Esophagus muscularis mucosa (tissue), 4 donors: ENCODE measurements around the gene VWA1. TPM values are rescaled to one million over a fixed set of nuclear protein-coding genes. Genes with fewer than 3 reads are reported as not detected.
"Not testable (repeated sequence)": the region's sequence is repeated elsewhere in the genome, so short reads cannot be mapped to it uniquely, and the experiment has no call there.

ENCODE experiments used
- DNase-seq: peaks from one replicate; pipeline ENCODE4 v3.0.0-alpha.2; 2017; ENCODE audit errors: extremely low spot score
- H3K27ac ChIP-seq, 4 donors: fragments of 200-600 bp; sonication (generic); replicated peaks in 1 of 4; 1 replicate in 3 of 4; 2 replicates in 1 of 4; pipeline ENCODE4 v1.5.1; 2016 to 2019; ENCODE audit warnings: mild to moderate bottlenecking in 1 of 4
- H3K27me3 ChIP-seq, 4 donors: fragments of 200-600 bp; sonication (generic); one replicate each; pipeline versions ENCODE4 v1.5.1 to v1.6.0; 2016 to 2019
- H3K36me3 ChIP-seq, 4 donors: fragments of 200-600 bp; sonication (generic); one replicate each; pipeline ENCODE4 v1.5.1; 2016 to 2019
- H3K4me1 ChIP-seq, 4 donors: fragments of 200-600 bp; sonication (generic); one replicate each; pipeline ENCODE4 v1.5.1; 2016 to 2019
- H3K4me3 ChIP-seq, 4 donors: fragments of 200-600 bp; sonication (generic); 1 replicate in 2 of 4; 2 replicates in 2 of 4; pipeline ENCODE4 v1.5.1; 2016 to 2019; ENCODE audit warnings: mild to moderate bottlenecking in 4 of 4, moderate library complexity in 1 of 4
- H3K9me3 ChIP-seq, 4 donors: fragments of 200-600 bp; sonication (generic); 1 replicate in 3 of 4; 2 replicates in 1 of 4; pipeline ENCODE4 v1.5.1; 2016 to 2019
- EP300 ChIP-seq: sonication (generic); formaldehyde crosslinking; IDR thresholded peaks from one replicate; pipeline ENCODE4 v1.6.1; 2017; ENCODE audit warnings: antibody characterized with exemption
- POLR2A ChIP-seq: fragments of 450-650 bp; IDR thresholded peaks from one replicate; pipeline ENCODE4 v1.6.1; 2017; ENCODE audit warnings: antibody characterized with exemption, moderate library complexity, mild to moderate bottlenecking, low read depth
- POLR2AphosphoS5 ChIP-seq, 2 donors: sonication (generic); formaldehyde crosslinking; IDR thresholded peaks; one replicate each; pipeline ENCODE4 v1.6.1; 2017; ENCODE audit warnings: antibody characterized with exemption in 2 of 2
- WGBS: methylation state at CpG from one replicate; pipeline ENCODE4 v1.1.5; 2018; 5-methylcytosine and 5-hydroxymethylcytosine counted together
- intact Hi-C: fragments of 100-400 bp; cut with DNase I; formaldehyde crosslinking; loops from one replicate; pipeline ENCODE4 v1.15.1; 2023
- total RNA-seq, 4 donors: library from RNA; depleted of rRNA; stranded (reverse); fragments of >200 nt; gene quantifications; one replicate each; pipeline versions ENCODE4 v1.1.0 to v1.2.1, GENCODE V29; 2016
- TF ChIP-seq, protein P1 (sequence below), 3 experiments: fragments of 200-600 bp in 2 of 3; fragments of 450-650 bp in 1 of 3; sonication (generic) in 2 of 3; IDR thresholded peaks; one replicate each; pipeline ENCODE4 v1.5.1; 2017 to 2019; ENCODE audit warnings: antibody characterized with exemption in 3 of 3, mild to moderate bottlenecking in 2 of 3, moderate library complexity in 1 of 3

Gene VWA1
- total RNA-seq, 4 donors from 2014 or later = 99.7 to 168 (median 116) TPM

DNA sequence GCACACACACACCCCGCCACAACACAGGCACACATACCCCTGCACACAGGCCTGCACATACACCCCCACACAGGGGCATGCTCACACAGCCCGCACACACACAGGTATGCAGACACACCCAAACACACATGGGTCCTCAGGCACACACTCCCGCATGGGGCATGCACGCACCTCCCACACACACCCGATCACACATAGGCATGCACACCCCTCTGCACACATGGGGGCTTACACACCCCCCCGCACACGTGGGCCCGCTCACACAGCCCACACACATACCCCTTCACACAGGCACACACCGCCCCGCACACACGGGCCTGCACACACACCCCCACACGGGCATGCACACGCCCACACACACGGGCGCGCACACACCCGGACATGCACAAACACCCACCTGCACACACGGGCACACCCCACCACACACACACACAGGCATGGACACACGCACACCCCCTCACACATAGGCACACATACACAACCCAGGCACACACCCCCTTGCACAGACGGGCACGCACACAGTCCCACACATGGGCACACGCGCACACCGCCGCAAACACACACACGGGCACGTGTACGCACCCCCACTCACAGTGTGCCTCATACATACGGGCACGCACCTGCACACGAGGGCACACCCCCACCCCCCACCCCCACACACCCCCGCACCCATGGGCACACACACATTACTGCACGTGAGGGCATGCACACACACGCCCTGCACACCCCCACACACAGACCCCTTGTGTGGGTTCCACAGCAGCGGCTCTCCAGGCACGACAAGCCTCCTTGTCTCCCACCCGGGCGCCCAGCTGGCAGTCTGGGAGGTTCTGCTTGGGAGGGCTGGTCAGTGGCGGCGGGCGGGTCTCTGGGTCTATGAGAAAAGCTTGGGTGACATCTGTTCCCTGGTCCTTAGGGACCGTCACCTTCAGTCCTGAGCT, 44.3 kb downstream of the VWA1 start:
- no peak for DNase-seq
- H3K27ac ChIP-seq = no peak overlapping the region
- H3K27me3 ChIP-seq = no peaks in the 10 kb centered on the region
- 93% methylated on average over 19 of the region's 42 CpGs for WGBS
- no peak overlapping the region for H3K4me3 ChIP-seq
- no peaks in the 10 kb centered on the region for H3K4me1 ChIP-seq
- TF ChIP-seq, protein P1, sequence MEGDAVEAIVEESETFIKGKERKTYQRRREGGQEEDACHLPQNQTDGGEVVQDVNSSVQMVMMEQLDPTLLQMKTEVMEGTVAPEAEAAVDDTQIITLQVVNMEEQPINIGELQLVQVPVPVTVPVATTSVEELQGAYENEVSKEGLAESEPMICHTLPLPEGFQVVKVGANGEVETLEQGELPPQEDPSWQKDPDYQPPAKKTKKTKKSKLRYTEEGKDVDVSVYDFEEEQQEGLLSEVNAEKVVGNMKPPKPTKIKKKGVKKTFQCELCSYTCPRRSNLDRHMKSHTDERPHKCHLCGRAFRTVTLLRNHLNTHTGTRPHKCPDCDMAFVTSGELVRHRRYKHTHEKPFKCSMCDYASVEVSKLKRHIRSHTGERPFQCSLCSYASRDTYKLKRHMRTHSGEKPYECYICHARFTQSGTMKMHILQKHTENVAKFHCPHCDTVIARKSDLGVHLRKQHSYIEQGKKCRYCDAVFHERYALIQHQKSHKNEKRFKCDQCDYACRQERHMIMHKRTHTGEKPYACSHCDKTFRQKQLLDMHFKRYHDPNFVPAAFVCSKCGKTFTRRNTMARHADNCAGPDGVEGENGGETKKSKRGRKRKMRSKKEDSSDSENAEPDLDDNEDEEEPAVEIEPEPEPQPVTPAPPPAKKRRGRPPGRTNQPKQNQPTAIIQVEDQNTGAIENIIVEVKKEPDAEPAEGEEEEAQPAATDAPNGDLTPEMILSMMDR (IDR thresholded peaks at IDR 0.05) = no peak
- TF ChIP-seq EP300 (no peak), POLR2A (no peak), POLR2AphosphoS5 (IDR thresholded peaks at IDR 0.05) (no peak)
- intact Hi-C loops = no loop called here
- H3K36me3 ChIP-seq = peaks cover 45 to 75% (median 63%) of the 10 kb centered on the region in 4 donors
- H3K9me3 ChIP-seq = no peaks in the 10 kb centered on the region

DNA sequence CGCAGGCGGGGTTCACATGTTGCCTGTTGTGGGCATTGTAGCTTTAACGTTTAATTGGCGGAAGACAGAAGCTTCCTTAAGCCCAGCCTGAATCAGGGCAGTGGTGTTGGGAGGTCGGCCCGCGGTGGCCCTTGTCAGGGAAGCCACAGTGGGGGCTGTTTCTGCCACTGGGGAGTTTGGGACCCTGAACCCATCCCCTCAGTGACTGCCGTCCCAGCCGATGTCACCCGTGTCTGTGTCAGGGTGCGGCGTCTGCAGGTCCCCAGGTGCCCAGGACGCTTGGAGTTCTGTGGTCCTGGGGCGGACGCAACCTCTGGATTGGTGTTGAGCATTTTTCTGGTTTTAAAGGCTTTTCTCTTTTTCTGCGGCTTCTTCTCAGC, 45.0 kb downstream of the VWA1 start:
- intact Hi-C loops, H3K9me3 ChIP-seq, DNase-seq, H3K4me1 ChIP-seq, H3K4me3 ChIP-seq, H3K27me3 ChIP-seq, H3K27ac ChIP-seq: not testable (repeated sequence)
- 97% methylated on average over 6 of the region's 16 CpGs for WGBS
- peaks cover 46 to 82% (median 70%) of the 10 kb centered on the region in 4 donors for H3K36me3 ChIP-seq

DNA sequence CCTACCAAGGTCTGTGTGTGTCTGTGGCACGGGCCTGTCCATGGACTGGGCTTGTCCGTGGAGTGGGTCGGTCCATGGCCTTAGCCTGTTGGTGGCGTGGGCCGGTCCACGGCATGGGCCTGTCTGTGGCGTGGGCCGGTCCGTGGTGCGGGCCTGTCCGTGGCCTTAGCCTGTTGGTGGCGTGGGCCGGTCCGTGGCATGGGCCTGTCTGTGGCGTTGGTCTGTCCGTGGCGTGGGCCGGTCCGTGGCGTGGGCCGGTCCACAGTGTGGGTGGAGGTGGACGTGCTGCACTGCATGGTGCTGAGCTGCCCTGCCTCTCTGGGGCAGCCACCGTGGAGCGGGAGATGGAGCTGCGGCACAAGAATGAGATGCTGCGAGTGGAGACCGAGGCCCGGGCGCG, 46.3 kb downstream of the VWA1 start:
- DNase-seq, H3K27me3 ChIP-seq, intact Hi-C loops, H3K9me3 ChIP-seq, H3K4me3 ChIP-seq, H3K27ac ChIP-seq, H3K4me1 ChIP-seq: not testable (repeated sequence)
- peaks cover 55 to 91% (median 81%) of the 10 kb centered on the region in 4 donors for H3K36me3 ChIP-seq
- 100% methylated on average over 8 of the region's 30 CpGs for WGBS

DNA sequence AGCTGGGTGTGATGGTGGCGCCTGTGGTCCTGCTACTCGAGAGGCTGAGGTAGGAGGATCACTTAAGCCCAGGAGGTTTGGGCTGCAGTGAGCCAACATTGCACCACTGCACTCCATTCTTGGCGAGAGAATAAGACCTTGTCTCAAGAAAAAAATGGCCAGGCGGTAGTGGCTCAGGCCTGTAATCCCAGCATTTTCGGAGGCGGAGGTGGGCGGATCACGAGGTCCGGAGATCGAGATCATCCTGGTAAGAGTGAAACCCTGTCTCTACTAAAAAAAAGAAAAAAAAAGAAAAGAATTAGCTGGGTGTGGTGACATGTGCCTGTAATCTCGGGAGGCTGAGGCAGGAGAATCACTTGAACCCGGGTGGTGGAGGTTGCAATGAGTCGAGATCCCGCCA, 47.4 kb downstream of the VWA1 start:
- TF ChIP-seq, protein P1 (IDR thresholded peaks at IDR 0.05) = no peak
- TF ChIP-seq POLR2AphosphoS5 (IDR thresholded peaks at IDR 0.05) = no peak
- no peak for TF ChIP-seq EP300
- TF ChIP-seq POLR2A = no peak
- intact Hi-C loops = no loop called here
- H3K27ac ChIP-seq = no peak overlapping the region
- H3K36me3 ChIP-seq = peaks cover 55 to 91% (median 84%) of the 10 kb centered on the region in 4 donors
- WGBS = 96% methylated on average over 14 of the region's 14 CpGs
- no peaks in the 10 kb centered on the region for H3K27me3 ChIP-seq
- no peaks in the 10 kb centered on the region for H3K4me1 ChIP-seq
- DNase-seq = no peak
- H3K9me3 ChIP-seq = no peaks in the 10 kb centered on the region
- H3K4me3 ChIP-seq = no peak overlapping the region

DNA sequence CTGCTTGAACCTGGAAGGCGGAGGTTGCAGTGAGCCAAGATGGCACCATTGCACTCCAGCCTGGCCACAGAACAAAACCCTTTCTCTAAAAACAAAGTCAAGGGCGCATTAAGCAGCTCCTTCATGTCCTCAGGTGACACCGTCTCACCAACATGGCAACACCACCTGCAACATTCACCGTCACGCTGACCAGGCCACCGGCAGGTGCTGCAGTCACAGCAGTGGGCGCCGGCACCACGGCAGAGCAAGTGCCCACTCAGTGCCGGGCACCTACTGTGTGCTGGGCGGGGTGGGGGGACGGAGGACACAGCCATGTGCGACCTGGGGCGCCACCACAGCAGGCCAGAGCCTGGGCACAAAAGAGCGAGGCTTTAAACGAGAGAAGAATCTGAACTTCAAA, 48.2 kb downstream of the VWA1 start:
- TF ChIP-seq, protein P1 (IDR thresholded peaks at IDR 0.05) = no peak
- TF ChIP-seq POLR2A = no peak
- no peak for TF ChIP-seq EP300
- no peak for TF ChIP-seq POLR2AphosphoS5 (IDR thresholded peaks at IDR 0.05)
- no peaks in the 10 kb centered on the region for H3K9me3 ChIP-seq
- H3K27ac ChIP-seq = no peak overlapping the region
- H3K4me3 ChIP-seq = no peak overlapping the region
- H3K4me1 ChIP-seq = no peaks in the 10 kb centered on the region
- no peaks in the 10 kb centered on the region for H3K27me3 ChIP-seq
- peaks cover 59 to 93% (median 86%) of the 10 kb centered on the region in 4 donors for H3K36me3 ChIP-seq
- WGBS = 86% methylated on average over 7 of the region's 16 CpGs
- DNase-seq = no peak
- intact Hi-C loops = no loop called here

DNA sequence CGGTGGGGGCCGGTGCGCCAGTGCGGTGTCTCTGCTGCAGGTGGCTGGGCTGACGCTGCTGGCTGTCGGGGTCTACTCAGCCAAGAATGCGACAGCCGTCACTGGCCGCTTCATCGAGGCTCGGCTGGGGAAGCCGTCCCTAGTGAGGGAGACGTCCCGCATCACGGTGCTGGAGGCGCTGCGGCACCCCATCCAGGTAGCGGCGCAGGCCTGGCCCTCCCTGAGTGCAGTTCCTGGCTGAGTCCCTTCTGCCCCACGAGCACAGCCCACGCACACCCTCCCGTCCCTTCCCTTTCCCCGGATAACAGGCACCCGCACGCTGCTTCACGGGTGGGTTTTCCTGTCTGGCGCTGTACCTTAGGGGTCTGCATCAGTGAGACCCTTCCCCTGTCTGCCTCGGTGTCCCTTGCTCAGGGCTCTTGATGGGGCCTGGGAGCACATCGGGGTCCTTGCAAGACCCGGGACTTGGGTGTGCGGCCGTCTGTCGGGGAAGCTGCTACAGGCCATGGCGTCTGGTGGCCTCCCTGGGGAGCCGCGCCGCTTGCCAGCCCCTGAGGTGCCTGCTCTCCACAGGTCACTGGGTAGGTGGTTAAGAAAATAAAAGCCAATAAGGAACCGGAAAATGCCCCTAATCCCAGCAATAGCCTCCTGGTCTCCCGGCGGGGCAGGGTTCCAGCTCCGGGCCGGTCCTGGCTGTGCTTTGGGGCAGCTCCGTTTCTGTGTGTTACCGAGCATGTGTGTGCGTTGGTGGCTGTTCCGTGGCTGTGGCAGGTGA, 49.7 kb downstream of the VWA1 start:
- H3K27me3 ChIP-seq, H3K9me3 ChIP-seq, H3K27ac ChIP-seq, intact Hi-C loops, H3K4me3 ChIP-seq, H3K4me1 ChIP-seq, DNase-seq: not testable (repeated sequence)
- 93% methylated on average over 12 of the region's 46 CpGs for WGBS
- H3K36me3 ChIP-seq = peaks cover 61 to 95% (median 89%) of the 10 kb centered on the region in 4 donors

DNA sequence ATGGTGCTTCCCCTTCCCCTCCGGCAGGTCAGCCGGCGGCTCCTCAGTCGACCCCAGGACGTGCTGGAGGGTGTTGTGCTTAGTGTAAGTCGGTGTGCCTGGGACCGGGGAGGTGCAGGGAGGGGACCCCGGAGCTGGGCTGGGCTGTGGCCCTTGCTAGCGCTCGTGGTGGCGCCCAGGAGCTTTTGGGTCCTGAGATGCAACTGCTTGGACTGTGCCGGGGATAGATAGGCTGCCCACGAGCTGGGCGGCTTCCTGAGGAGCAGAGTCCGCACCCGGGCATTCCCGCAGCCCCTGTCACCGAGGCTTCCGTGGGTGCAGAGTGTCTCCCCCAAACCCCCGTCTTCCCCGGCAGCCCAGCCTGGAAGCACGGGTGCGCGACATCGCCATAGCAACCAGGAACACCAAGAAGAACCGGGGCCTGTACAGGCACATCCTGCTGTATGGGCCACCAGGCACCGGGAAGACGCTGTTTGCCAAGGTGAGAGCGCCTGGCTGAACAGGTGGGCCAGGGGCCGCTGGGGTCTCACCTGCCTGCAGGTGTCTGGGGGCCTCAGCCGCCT, 50.3 kb downstream of the VWA1 start:
- H3K9me3 ChIP-seq, H3K27ac ChIP-seq, DNase-seq, intact Hi-C loops, H3K27me3 ChIP-seq, H3K4me3 ChIP-seq, H3K4me1 ChIP-seq: not testable (repeated sequence)
- 93% methylated on average over 18 of the region's 31 CpGs for WGBS
- peaks cover 65 to 95% (median 90%) of the 10 kb centered on the region in 4 donors for H3K36me3 ChIP-seq
